Activated CD4-positive, alpha-beta T cell treated with anti-CD3 and anti-CD28 coated beads for 4 hours (primary cell): ENCODE results near the gene LRRC8D.
"Not testable (repeated sequence)": the region's sequence is repeated elsewhere in the genome, so short reads cannot be mapped to it uniquely, and the experiment has no call there.

Experiments
- DNase-seq, 2 donors: peaks; one replicate each; pipeline ENCODE4 v3.0.0-alpha.2; 2020

LRRC8D gene

GRCh38 chr1:89918794-89919155 is 97.9 kb downstream of the LRRC8D start:
- no peak for DNase-seq

DNA sequence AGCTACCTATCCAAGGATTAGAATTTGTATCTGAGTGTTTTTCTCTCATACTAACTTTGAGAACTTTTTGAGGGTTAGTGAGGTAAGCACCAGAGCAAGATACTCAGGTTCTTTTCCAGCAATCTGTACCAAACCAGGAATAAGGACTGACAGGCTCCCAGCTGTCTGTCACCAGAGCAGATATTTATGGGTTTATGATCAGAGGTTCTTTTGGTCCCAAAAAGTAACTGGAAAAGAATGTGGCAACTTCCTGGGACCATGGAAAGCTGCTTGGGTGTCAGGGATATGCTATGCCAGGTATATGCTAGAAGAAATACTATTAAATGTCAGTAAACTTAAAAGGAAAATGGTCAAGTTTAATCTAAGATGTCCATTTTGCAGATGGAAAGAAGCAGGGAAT is 98.3 kb downstream of the LRRC8D start:
- no peak for DNase-seq

DNA sequence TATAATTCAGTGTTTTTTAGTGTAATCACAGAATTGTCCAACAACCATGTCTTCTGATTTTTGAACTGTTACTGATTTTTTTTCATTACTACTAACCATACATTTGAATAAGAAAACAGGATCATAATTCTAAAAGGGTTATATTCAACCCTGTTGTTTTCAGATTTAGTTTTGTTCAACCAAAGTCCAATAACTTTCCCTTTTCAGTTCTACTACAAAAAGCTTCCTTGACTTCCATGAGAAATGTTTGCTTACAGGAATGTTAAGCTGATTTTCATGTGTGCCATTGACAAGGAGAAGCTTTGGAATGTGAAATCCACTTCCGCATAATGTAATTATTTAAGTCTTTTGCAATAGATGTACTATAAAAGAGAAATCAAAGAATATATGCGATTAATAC is 102.1 kb downstream of the LRRC8D start:
- DNase-seq, result no peak

DNA sequence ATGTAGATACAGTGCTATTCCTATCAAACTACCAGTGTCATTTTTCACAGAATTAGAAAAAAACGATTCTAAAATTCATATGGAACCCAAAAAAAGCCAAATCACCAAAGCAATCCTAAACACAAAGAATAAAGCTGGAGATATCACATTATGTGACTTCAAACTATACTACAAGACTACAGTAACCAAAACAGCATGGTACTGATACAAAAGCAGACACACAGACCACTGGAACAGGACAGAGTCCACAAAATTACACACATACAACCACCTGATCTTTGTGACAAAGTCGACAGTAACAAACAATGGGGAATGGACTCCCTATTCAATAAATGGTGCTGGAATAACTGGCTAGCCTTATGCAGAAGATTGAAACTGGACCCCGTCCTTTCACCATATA is 102.7 kb downstream of the LRRC8D start:
- DNase-seq, result no peak

DNA sequence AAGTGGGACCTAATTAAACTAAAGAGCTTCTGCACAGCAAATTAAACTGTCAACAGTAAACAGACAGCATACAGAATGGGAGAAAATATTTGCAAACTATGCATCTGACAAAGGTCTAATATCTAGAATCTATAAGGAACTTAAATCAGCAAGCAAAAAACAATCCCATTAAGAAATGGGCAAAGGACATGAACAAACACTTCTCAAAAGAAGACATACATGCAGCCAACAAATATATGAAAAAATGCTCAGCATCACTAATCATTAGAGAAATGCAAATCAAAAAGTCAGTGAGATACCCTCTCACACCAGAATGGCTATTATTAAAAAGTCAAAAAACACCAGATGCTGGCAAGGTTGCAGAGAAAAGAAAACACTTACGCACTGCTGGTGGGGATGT is 103.2 kb downstream of the LRRC8D start:
- DNase-seq, result not testable (repeated sequence)

GRCh38 chr1:89927049-89927448 is 106.2 kb downstream of the LRRC8D start:
- no peak for DNase-seq

DNA sequence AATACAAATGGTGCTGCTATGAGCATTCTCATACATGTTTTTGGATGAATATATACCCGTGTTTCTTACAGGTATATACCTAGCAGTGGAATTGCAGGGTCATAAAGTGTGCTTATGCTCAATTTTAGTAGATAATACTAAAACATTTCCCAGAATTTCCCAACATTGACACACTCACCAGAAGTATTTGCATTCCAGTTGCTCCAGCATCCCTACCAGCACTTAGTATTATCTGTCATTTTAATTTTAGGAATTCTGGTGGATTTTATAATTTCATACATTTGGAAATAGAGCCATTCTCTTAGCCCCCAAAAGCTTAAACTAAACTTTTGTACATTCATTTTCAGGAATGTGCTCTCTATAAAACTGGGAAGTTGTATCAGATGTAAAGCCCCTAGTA is 106.6 kb downstream of the LRRC8D start:
- DNase-seq, result no peak

- DNase-seq, result no peak
Measured at GRCh38 chr1:89928506-89928905, 107.7 kb downstream of the LRRC8D start.

GRCh38 chr1:89929467-89930063 is 108.7 kb downstream of the LRRC8D start:
- no peak for DNase-seq

- DNase-seq, result no peak
Measured at GRCh38 chr1:89930579-89930978, 109.7 kb downstream of the LRRC8D start.

GRCh38 chr1:89931964-89932363 is 111.1 kb downstream of the LRRC8D start:
- no peak for DNase-seq

DNA sequence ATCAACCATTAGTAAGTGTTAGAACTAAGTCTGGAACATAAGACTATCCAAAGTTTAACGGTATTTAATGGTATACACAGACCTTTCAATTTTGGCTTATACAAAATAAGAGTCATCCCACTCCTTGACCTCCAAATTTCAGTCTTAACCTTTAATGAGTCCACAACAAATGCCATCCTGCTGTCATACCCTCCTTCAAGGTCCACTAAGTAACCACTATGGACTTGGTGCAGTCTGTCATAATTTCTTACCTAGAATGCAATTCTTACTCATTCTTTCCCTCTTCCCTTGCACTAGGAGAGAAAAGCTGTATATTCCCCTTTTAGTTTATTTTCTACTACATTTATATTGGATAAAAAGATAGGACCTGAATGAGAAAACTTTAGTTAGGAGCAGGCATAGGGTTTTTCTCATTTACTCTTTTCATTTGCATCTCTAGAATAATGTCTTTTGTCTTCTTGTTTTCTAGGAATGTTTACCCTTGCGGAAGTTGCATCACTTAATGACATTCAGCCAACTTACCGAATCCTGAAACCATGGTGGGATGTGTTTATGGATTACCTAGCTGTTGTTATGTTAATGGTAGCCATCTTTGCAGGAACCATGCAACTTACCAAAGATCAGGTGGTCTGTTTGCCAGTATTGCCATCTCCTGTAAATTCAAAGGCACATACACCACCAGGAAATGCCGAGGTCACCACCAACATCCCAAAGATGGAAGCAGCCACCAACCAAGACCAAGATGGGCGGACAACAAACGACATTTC is 111.9 kb downstream of the LRRC8D start:
- DNase-seq, result no peak

- DNase-seq, result no peak
Measured at GRCh38 chr1:89934461-89934860, 113.6 kb downstream of the LRRC8D start.

DNA sequence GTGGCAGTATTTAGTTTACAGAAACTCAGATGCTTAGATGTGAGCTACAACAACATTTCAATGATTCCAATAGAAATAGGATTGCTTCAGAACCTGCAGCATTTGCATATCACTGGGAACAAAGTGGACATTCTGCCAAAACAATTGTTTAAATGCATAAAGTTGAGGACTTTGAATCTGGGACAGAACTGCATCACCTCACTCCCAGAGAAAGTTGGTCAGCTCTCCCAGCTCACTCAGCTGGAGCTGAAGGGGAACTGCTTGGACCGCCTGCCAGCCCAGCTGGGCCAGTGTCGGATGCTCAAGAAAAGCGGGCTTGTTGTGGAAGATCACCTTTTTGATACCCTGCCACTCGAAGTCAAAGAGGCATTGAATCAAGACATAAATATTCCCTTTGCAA is 114.4 kb downstream of the LRRC8D start:
- DNase-seq, result no peak

GRCh38 chr1:89936694-89937093 is 115.9 kb downstream of the LRRC8D start:
- no peak for DNase-seq

DNA sequence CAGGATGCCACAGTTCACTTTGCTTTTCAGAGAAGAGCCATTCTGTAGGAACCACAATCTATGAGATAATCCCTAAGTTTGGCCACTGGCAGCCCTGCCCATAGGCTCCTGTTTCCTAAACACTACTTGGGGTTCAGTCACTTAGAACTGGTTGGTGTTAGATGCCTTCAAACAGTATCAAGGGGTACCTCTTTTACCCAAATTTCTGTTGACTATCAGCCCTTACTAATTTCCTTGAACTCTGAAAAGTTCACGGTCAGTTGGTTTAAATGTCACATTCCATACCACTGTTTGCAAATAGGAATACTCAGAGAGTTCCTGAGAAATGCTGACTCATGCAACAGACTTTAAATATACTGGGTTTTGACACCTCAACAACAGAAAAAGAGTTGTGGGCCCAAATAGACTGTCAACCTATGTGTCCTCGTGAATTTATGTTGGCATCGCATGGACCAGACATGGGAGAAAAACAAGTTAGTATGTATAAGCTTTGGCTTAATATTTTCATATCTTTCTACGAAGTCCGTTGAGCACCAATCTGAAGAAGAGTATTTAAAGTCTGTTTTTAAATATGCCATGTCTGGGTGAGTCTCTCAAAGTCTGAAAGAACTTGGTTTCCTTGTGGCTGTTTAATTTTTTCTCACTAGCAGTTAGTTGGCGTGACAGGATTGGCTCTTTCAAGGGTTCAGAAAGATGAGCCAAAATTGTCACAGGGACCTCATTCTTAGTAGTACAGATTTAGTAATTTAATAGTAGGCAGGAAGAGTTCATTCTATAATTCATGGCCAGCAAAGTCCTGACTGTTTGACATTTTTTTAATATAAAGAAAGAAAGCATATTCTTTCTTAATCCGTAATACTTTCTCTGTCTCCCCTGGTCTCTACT is 117.6 kb downstream of the LRRC8D start:
- no peak for DNase-seq

GRCh38 chr1:89939059-89939570 is 118.3 kb downstream of the LRRC8D start:
- DNase-seq, result no peak

GRCh38 chr1:89939693-89940438 is 119.0 kb downstream of the LRRC8D start:
- DNase-seq, result no peak

DNA sequence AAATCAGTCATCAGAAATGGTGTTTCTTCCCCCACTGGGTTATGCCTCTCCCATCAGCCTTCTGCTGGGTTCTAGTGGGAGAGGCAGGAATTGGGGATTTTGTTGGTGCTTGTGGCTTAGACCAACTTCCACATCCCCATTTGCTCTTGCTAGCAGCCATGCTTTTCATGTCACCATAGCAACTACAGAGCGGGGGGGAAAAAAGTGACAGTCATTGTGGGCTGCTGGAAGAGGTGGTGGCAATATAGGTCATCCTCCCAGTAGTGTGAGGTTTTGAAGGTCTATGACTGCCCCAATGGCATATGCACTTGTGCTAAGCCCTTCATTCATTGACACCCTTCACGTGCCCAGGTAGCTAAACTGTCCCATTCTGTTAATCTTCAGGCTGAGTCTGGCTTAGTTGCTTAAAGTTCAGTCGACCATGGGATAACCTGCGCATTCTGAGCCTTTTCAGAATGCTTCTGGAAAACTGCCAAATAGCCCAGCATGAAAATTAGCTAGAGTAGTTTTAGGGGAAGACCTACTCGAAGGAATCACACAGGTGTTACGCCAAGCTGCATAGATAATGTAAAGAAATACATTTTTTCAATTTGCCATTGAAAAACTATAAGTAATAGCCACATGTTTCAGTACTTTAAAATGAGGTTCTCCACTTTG is 120.4 kb downstream of the LRRC8D start:
- no peak for DNase-seq

- DNase-seq, result no peak
Measured at GRCh38 chr1:89942014-89942413, 121.2 kb downstream of the LRRC8D start.

DNA sequence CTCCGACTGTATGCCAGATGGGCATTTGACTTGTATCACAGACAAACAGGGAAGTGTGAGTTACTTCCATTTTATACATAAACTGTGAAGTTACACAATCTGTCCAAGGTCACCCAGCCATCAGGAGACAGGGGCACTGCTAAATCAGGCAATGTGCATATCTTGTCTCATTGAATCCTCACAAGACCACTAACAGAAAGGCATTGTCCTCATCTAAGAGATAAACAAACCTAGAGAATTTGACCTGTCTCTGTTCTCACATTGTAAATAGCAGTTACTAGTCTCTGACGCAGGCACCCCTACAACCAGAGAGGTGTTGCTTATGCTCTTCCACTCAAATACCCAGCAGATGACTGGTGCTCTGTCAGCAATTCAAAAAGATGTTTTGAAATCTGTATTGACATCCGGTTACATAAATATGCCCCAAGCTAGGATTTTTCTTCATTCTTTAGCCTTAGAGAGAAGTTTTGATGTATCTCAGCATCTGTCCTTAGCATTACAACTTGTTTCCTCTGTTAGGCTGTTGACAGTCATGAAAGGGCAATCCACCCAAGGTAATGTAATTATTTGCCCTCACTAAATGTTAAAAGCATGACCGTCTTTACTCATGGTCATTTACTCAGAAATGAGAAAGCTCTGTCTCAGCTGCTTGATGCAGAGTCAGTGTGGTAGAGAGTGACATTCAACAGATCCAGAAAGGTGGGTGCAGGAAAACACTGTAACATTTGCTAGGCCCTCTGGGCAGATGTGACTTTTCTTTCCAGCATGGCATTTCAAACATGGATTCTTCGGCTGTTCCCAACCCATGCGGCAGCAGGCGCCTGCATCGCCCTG is 122.2 kb downstream of the LRRC8D start:
- DNase-seq, result no peak
